Tibial artery (tissue), 4 donors: ENCODE results near the gene DNAH8.
"Not testable (repeated sequence)": the region's sequence is repeated elsewhere in the genome, so short reads cannot be mapped to it uniquely, and the experiment has no call there.

Source experiments
- DNase-seq, 2 donors: peaks; one replicate each; pipeline ENCODE4 v3.0.0-alpha.2; 2019
- H3K27ac ChIP-seq, 2 donors: fragments of 200-600 bp; sonication (generic) in 1 of 2; 1 replicate in 1 of 2; 2 replicates in 1 of 2; pipeline ENCODE4 v1.5.1; 2018 to 2019; ENCODE audit warnings: mild to moderate bottlenecking in 1 of 2
- H3K27me3 ChIP-seq, 2 donors: fragments of 200-600 bp; sonication (generic) in 1 of 2; one replicate each; pipeline versions ENCODE4 v1.5.1 to v1.6.0; 2016 to 2019
- H3K36me3 ChIP-seq, 3 donors: fragments of 200-600 bp; sonication (generic) in 2 of 3; one replicate each; pipeline ENCODE4 v1.5.1; 2016 to 2019; ENCODE audit warnings: mild to moderate bottlenecking in 2 of 3
- H3K4me1 ChIP-seq, 4 donors: fragments of 200-600 bp; sonication (generic) in 2 of 4; 1 replicate in 3 of 4; 2 replicates in 1 of 4; pipeline ENCODE4 v1.5.1; 2016 to 2019
- H3K4me3 ChIP-seq, 2 donors: fragments of 200-600 bp; sonication (generic) in 1 of 2; 1 replicate in 1 of 2; 2 replicates in 1 of 2; pipeline ENCODE4 v1.5.1; 2018 to 2019; ENCODE audit warnings: mild to moderate bottlenecking in 2 of 2
- H3K9me3 ChIP-seq, 3 donors: fragments of 200-600 bp; sonication (generic) in 1 of 3; one replicate each; pipeline ENCODE4 v1.5.1; 2016 to 2019
- CTCF ChIP-seq, 2 experiments: fragments of 200-600 bp in 1 of 2; fragments of 450-650 bp in 1 of 2; IDR thresholded peaks; one replicate each; pipeline ENCODE4 v1.5.1; 2017 to 2019; ENCODE audit warnings: antibody characterized with exemption in 2 of 2, mild to moderate bottlenecking in 1 of 2, moderate library complexity in 1 of 2
- intact Hi-C: fragments of 100-400 bp; cut with DNase I; formaldehyde crosslinking; loops from one replicate; pipeline ENCODE4 v1.15.0; 2023; ENCODE audit warnings: low total_unique reads

DNAH8 gene

GRCh38 chr6:38865521-38866174 lies 150.5 kb downstream of the DNAH8 start:
- Histone ChIP-seq H3K4me3 (no peak overlapping the region), H3K36me3 (no peaks in the 10 kb centered on the region), H3K4me1 (no peaks in the 10 kb centered on the region), H3K27me3 (peaks cover 0 to 3% of the 10 kb centered on the region in 2 donors), H3K9me3 (no peaks in the 10 kb centered on the region), H3K27ac (no peak overlapping the region)
- DNase-seq = no peak
- TF ChIP-seq CTCF (IDR thresholded peaks at IDR 0.05) = no peak
- intact Hi-C loops = no loop called here

- no peaks in the 10 kb centered on the region for H3K9me3 ChIP-seq
- no peak for TF ChIP-seq CTCF (IDR thresholded peaks at IDR 0.05)
- no peaks in the 10 kb centered on the region for H3K4me1 ChIP-seq
- no peak overlapping the region for H3K4me3 ChIP-seq
- no peak for DNase-seq
- no peaks in the 10 kb centered on the region for H3K36me3 ChIP-seq
- H3K27me3 ChIP-seq = peaks cover 0 to 3% of the 10 kb centered on the region in 2 donors
- H3K27ac ChIP-seq = no peak overlapping the region
- intact Hi-C loops = no loop called here
These were observed 152.6 kb downstream of the DNAH8 start for GRCh38 chr6:38867726-38868125.

DNA sequence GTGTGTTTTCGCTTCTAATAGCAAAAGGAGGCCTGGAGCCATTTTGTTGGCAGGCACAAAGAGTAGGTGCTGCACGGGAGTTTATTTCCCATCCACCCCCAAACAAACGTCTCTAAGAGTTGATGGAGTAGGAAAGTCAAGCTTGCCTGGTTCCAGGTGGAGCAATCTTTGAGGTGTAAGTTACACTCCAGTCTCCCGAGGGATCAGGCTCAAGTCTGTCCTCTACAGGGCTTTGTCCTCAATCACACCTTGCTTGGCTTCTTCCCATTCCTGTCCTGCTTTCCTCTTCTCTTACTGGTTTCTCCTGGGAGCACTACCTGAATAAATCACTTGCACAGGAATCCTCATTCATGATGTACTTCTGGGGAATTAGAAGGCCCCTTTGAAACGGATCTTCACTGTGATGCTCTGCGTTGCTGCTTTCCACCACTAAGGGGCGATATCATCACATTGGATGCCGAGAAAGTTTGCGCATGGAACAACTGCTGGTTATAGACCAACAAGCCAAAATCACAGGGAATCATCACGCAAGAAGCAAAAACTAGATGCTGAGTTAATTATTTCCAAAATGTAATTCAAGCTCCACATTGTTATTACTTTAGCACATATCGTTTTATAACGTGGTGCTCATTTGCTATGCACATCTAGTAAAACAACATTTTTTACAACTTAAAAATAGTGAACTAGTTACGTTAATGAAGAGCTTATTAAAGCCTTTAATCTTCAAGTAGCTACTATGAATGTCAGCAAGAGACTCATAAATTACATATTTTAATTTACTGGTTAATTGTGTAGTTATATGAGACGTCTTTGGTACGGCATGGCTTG lies 156.8 kb downstream of the DNAH8 start:
- no peaks in the 10 kb centered on the region for H3K36me3 ChIP-seq
- no peaks in the 10 kb centered on the region for H3K9me3 ChIP-seq
- H3K4me3 ChIP-seq = no peak overlapping the region
- DNase-seq = peak in 1 of 2 donors; percentile 24
- intact Hi-C loops = loop anchor here (10.0 kb wide), 1 partner anchor 433 kb away; no protein-coding TSS in a partner anchor
- peaks cover 0 to 3% of the 10 kb centered on the region in 2 donors for H3K27me3 ChIP-seq
- no peak overlapping the region for H3K27ac ChIP-seq
- TF ChIP-seq CTCF (IDR thresholded peaks at IDR 0.05) = peak; percentile 51 to 61
- no peaks in the 10 kb centered on the region for H3K4me1 ChIP-seq

- DNase-seq = no peak
- Histone ChIP-seq H3K36me3 (no peaks in the 10 kb centered on the region), H3K4me3 (no peak overlapping the region), H3K27ac (no peak overlapping the region), H3K9me3 (no peaks in the 10 kb centered on the region), H3K4me1 (no peaks in the 10 kb centered on the region), H3K27me3 (peaks cover 0 to 3% of the 10 kb centered on the region in 2 donors)
- no peak for TF ChIP-seq CTCF (IDR thresholded peaks at IDR 0.05)
- intact Hi-C loops = loop anchor here (10.0 kb wide), 1 partner anchor 432 kb away; no protein-coding TSS in a partner anchor
These were observed 157.9 kb downstream of the DNAH8 start for GRCh38 chr6:38873001-38873400.

DNA sequence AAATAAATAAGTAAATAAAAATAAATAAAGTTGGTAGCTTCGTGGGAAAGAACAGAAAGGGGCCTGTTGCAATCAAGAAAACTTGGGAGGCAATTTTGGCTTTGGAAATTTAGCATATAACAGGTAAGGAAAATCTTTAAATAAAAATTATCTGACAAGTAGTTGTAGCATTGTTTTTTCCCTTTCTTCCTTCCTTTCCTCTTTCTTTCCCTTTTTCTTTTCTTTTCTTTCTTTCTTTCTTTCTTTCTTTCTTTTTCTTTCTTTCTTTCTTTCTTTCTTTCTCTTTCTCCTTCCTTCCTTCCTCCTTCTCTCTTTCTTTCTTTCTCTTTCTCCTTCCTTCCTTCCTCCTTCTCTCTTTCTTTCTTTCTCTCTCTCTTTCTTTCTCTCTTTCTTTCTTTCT lies 158.7 kb downstream of the DNAH8 start:
- not testable (repeated sequence) for H3K4me3 ChIP-seq, H3K4me1 ChIP-seq, H3K27ac ChIP-seq, DNase-seq, H3K27me3 ChIP-seq, H3K36me3 ChIP-seq, H3K9me3 ChIP-seq
- intact Hi-C loops = loop anchor here (10.0 kb wide), 1 partner anchor 431 kb away; no protein-coding TSS in a partner anchor

DNA sequence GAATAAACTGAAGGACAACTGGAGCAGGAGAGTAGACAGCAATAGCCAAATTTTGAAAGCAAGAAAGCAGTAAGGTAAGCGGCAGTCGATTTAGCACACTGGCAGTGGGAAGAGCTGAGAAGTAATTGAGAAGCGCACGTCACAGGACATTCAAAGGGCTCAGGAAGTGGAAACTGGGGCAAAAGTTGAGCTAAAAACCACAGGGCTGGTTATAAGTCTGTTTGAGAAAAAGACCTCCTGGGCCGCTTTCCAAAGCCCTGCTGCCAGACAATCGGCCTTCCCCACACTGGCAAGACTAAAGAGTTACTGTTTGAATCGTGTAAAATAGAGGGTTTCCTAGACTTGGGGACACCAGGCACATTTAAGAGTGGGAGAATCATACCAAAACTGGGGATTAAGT lies 161.4 kb downstream of the DNAH8 start:
- no peaks in the 10 kb centered on the region for H3K9me3 ChIP-seq
- H3K4me3 ChIP-seq = no peak overlapping the region
- DNase-seq = no peak
- no peaks in the 10 kb centered on the region for H3K27me3 ChIP-seq
- no peaks in the 10 kb centered on the region for H3K36me3 ChIP-seq
- H3K4me1 ChIP-seq = no peaks in the 10 kb centered on the region
- no peak overlapping the region for H3K27ac ChIP-seq
- TF ChIP-seq CTCF (IDR thresholded peaks at IDR 0.05) = no peak
- intact Hi-C loops = loop anchor here (10.0 kb wide), 1 partner anchor 428 kb away; no protein-coding TSS in a partner anchor
